ENCODE results near the gene ENOX1.

Gene ENOX1

GRCh38 chr13:43785261-43785649, 1.5 kb downstream of the ENOX1 start:
- DNase-seq: no peak

DNA sequence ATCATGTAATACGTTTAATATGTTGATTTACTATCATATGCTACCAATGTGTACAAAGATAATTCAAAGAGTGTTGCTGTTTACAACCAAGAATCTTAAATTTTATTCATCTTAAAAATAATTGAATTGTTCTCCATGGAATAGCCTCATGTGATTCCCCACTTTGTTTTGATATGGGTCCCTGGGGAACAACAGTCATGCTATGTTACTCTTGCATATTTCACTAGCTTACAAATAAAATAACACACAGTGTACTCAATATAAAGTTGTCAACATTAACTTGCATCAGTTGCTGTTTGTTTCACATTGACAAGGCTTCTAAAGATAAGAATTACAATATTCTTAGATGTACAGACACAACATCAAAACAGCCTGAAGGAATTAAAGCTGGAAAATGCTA, 2.3 kb downstream of the ENOX1 start:
- DNase-seq: no peak

- DNase-seq: no peak
Measured at GRCh38 chr13:43783820-43784219, 3.0 kb downstream of the ENOX1 start.

DNA sequence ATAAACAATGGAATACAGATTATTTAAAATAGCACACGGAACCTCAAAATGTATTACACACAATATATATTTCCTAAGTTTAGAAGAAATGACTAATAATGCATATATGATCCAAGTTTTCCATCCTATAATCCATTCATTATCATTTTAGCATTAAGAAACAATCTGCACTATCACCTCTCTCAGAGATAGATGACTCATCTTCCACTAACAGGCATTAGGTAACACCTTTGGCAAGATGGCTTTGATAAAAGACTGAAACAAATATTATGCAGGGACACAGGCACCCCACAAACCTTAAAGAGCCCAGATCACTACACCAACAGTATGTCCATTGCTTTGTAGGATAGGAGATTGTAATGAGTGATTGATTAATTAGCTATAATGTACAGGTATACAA, 4.1 kb downstream of the ENOX1 start:
- DNase-seq: no peak

- no peak for DNase-seq
Measured at GRCh38 chr13:43780666-43781065, 6.1 kb downstream of the ENOX1 start.

GRCh38 chr13:43776501-43777079, 10.2 kb downstream of the ENOX1 start:
- no peak for DNase-seq

DNA sequence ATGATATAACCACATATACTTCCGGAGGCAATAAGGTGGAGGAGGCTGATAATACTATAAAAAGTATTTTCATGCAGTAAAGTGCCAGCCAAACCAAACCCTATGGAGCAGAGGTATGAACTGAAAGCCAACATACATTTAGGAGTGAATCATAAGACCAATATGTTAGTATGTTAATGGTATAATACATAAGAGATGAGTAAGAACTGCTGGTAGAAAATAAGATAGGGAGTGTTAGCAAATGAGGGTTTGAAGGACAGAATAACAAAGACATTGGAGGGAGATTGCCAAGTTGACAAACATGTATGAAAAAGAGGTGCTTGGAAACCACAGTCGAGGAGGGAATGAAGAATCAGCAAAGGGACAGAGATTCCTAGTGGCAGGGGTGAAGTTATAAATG, 10.8 kb downstream of the ENOX1 start:
- DNase-seq: no peak

DNA sequence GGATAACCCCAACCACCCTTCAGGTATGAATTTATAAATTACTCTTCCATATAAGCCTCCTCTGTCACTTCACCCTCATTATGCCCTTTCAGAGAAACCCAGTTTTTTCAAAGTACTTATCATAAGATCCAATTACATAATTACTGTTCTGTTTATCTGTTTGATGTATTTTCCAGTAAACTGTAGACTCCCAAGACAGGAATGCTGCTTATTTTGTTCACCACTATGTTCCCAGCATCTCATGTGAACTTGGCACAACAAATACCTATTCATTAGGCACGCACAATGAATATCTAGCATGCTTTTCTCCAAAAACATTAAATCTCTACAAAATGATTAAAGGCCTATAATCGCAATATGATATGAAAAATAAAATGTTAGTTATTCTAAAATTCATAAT, 13.2 kb downstream of the ENOX1 start:
- no peak for DNase-seq

GRCh38 chr13:43770871-43771270, 15.9 kb downstream of the ENOX1 start:
- DNase-seq: no peak

DNA sequence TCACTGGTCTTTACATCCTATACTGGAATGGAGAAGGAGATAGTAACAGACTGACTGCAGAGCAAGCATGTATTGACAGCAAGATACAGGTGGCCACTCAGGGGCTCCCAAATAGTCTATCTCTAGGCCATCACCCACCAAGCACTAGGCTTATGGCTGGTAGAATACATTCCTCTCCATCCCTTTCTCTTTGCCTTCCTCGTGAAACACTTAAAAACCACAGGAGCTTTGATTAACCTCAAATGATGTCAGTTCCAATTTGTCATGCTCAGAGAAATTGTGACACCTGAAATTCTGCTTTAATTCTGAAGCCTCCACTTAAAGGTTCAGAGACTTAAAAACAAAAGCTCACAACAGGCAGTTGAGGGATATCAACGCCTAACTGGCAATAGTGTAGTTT, 17.2 kb downstream of the ENOX1 start:
- DNase-seq: no peak

GRCh38 chr13:43767341-43767931, 19.3 kb downstream of the ENOX1 start:
- no peak for DNase-seq

DNA sequence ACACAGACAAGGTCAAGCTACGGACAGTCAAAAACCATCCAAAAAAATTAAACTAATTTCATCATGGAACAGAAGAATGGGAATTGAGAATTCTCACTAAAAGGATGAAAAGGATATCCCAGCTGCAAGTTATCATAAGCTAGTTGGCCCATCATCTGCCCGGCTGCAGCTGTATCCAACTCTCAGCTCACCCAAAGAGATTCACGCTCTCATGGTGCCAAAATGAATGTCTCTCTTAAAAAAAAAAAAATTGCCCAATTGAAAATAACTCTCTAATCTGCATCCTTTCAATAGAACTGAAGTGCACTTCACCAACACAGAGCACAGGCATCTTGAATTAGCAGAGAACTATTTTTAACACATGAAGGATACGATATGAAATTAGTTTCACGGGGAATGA, 20.0 kb downstream of the ENOX1 start:
- no peak for DNase-seq

GRCh38 chr13:43764349-43764748, 22.4 kb downstream of the ENOX1 start:
- no peak for DNase-seq

DNA sequence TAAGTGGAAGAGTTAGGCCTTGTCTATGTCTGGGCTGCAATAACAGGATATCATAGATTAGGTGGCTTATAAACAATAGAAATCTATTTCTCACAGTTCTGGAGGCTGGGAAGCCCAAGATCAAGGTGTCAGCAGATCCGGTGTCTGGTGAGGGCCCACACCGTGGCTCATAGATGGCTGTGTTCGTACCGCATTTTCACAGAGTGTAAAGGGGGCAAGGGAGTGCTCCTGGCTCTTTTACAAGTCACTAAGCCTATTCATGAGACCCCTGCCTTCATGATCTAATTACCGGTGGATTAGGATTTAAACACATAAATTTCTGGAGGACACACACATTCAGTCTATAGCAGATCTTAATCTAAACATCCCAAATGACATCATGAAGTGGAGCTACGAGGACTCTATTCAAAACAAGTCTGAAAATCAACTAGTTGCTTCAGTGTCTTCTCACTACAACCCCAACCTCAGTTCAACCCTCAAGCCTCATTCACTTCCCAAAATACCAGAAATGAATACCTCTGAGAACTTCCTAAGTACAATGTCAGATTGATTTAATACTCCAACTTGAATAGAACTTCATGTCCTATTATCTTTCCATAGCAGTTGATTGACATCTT, 23.5 kb downstream of the ENOX1 start:
- no peak for DNase-seq

- DNase-seq: no peak
Measured at GRCh38 chr13:43761616-43762315, 25.0 kb downstream of the ENOX1 start.

GRCh38 chr13:43760257-43760656, 26.5 kb downstream of the ENOX1 start:
- no peak for DNase-seq

GRCh38 chr13:43758834-43759233, 27.9 kb downstream of the ENOX1 start:
- no peak for DNase-seq

- DNase-seq: no peak
Measured at GRCh38 chr13:43757266-43757665, 29.5 kb downstream of the ENOX1 start.

DNA sequence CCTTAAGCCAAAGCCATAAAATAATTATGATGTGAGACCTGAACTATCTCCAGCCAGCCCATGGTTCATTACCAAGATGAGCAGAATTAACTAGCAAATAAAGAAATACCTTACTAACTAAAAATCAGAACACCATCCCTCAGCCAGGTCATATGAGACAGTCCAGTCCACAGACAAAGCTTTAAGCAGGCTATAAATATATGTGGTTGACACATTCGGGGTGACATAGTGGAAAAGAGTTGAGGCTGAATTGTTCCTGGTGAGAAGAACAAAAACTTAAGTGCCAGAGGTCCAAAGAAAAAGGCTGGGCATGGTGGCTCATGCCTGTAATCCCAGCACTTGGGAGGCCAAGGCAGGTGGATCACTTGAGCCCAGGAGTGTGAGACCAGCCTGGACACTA, 30.9 kb downstream of the ENOX1 start:
- no peak for DNase-seq

GRCh38 chr13:43751624-43752023, 35.1 kb downstream of the ENOX1 start:
- no peak for DNase-seq

GRCh38 chr13:43749503-43749902, 37.3 kb downstream of the ENOX1 start:
- DNase-seq: no peak

DNA sequence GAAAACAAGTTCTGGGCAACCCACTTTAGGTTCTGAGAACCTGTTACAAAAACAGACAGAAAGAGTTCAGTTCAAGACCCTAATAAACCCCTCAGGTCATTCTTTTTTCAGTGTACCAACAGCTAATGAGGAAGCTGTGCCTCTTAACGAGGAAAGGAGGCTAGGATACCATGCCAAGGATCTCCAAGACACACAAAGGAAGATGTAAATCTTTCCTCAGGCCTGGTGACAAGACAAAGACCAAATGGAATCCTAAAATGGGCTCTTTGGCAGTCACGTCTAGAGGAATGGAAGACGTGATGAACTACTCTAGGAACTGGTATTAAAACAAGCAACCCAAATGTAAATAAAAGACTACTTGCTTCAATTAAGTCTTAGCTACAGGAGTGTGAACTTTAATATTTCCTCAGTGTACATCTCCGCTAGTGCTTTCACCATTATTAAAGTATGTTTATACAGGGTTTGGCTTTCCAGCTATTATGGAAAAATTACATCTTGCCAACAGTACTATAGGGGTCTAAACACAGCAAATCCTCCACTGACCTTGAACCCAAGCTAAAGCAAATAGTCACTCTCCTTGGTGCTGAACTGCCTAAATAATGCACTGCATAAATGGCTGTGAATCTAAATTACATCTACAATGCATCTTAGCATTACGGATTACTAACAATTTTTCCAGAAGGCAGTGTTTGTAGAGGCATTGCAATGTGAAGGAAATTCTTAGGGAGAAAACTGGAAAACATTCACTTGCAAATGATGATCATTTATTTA, 42.3 kb downstream of the ENOX1 start:
- DNase-seq: no peak

GRCh38 chr13:43742911-43743310, 43.9 kb downstream of the ENOX1 start:
- no peak for DNase-seq

Data from activated naive CD4-positive, alpha-beta T cell treated with Interleukin-2 at 50 U/mL for 16 hours (primary cell).